ENCODE data around the gene NCOA3.
"Not testable (repeated sequence)": the region's sequence is repeated elsewhere in the genome, so short reads cannot be mapped to it uniquely, and the experiment has no call there.

The NCOA3 gene

GRCh38 chr20:47468290-47469050 is 33.2 kb upstream of the NCOA3 start:
- DNase-seq (ENCODE audit: low spot score), result no peak

- no peak for DNase-seq (ENCODE audit: low spot score)
Measured at GRCh38 chr20:47475419-47476044, 26.2 kb upstream of the NCOA3 start.

- DNase-seq (ENCODE audit: low spot score), result no peak
Measured at GRCh38 chr20:47476452-47476851, 25.2 kb upstream of the NCOA3 start.

- no peak for DNase-seq (ENCODE audit: low spot score)
Measured at GRCh38 chr20:47479093-47479492, 22.6 kb upstream of the NCOA3 start.

- DNase-seq (ENCODE audit: low spot score), result no peak
Measured at GRCh38 chr20:47479506-47479905, 22.2 kb upstream of the NCOA3 start.

GRCh38 chr20:47480239-47480638 is 21.4 kb upstream of the NCOA3 start:
- no peak for DNase-seq (ENCODE audit: low spot score)

GRCh38 chr20:47480705-47481104 is 21.0 kb upstream of the NCOA3 start:
- no peak for DNase-seq (ENCODE audit: low spot score)

GRCh38 chr20:47481330-47482216 is 20.1 kb upstream of the NCOA3 start:
- DNase-seq (ENCODE audit: low spot score), result no peak

GRCh38 chr20:47482705-47483104 is 19.0 kb upstream of the NCOA3 start:
- DNase-seq (ENCODE audit: low spot score), result no peak

GRCh38 chr20:47484303-47484702 is 17.4 kb upstream of the NCOA3 start:
- DNase-seq (ENCODE audit: low spot score), result no peak

GRCh38 chr20:47487175-47487917 is 14.3 kb upstream of the NCOA3 start:
- DNase-seq (ENCODE audit: low spot score), result no peak

- DNase-seq (ENCODE audit: low spot score), result no peak
Measured at GRCh38 chr20:47489448-47489872, 12.2 kb upstream of the NCOA3 start.

- no peak for DNase-seq (ENCODE audit: low spot score)
Measured at GRCh38 chr20:47490795-47491194, 10.9 kb upstream of the NCOA3 start.

- DNase-seq (ENCODE audit: low spot score), result no peak
Measured at GRCh38 chr20:47492284-47492683, 9.4 kb upstream of the NCOA3 start.

- peak; percentile 77 for DNase-seq (ENCODE audit: low spot score)
Measured at GRCh38 chr20:47493175-47493962, 8.3 kb upstream of the NCOA3 start.

- no peak for DNase-seq (ENCODE audit: low spot score)
Measured at GRCh38 chr20:47493963-47494293, 7.8 kb upstream of the NCOA3 start.

- DNase-seq (ENCODE audit: low spot score), result not testable (repeated sequence)
Measured at GRCh38 chr20:47494606-47495005, 7.1 kb upstream of the NCOA3 start.

GRCh38 chr20:47496118-47496517 is 5.6 kb upstream of the NCOA3 start:
- DNase-seq (ENCODE audit: low spot score), result no peak

GRCh38 chr20:47498606-47499005 is 3.1 kb upstream of the NCOA3 start:
- DNase-seq (ENCODE audit: low spot score), result no peak

- DNase-seq (ENCODE audit: low spot score), result no peak
Measured at GRCh38 chr20:47499053-47499452, 2.6 kb upstream of the NCOA3 start.

GRCh38 chr20:47500082-47500481 is 1.6 kb upstream of the NCOA3 start:
- not testable (repeated sequence) for DNase-seq (ENCODE audit: low spot score)
